HUES48 (cell line): ENCODE data around the gene ABHD17C.

Source experiments
- H3K27ac ChIP-seq: one replicate; pipeline ENCODE4 v1.7.0; 2013; ENCODE audit warnings: low read depth, low read length, inconsistent platforms
- H3K27me3 ChIP-seq: 2 replicates; pipeline ENCODE4 v1.6.1; 2013; ENCODE audit warnings: mild to moderate bottlenecking, low read length; ENCODE audit not compliant: control insufficient read depth, insufficient read depth
- H3K36me3 ChIP-seq: 2 replicates; pipeline ENCODE4 v1.6.1; 2013; ENCODE audit warnings: low read length; ENCODE audit not compliant: control insufficient read depth, insufficient read depth
- H3K4me1 ChIP-seq: 2 replicates; pipeline ENCODE4 v1.6.1; 2013; ENCODE audit warnings: mild to moderate bottlenecking, low read length; ENCODE audit not compliant: control insufficient read depth, insufficient read depth
- H3K4me3 ChIP-seq: 2 replicates; pipeline ENCODE4 v1.5.1; 2013; ENCODE audit warnings: mild to moderate bottlenecking, low read depth, low read length
- H3K9ac ChIP-seq: 2 replicates; pipeline ENCODE4 v1.6.1; 2013; ENCODE audit warnings: mild to moderate bottlenecking, low read depth, low read length, moderate library complexity
- H3K9me3 ChIP-seq: 2 replicates; pipeline ENCODE4 v1.6.1; 2013; ENCODE audit warnings: low read length; ENCODE audit not compliant: control insufficient read depth, insufficient read depth

The ABHD17C gene

DNA sequence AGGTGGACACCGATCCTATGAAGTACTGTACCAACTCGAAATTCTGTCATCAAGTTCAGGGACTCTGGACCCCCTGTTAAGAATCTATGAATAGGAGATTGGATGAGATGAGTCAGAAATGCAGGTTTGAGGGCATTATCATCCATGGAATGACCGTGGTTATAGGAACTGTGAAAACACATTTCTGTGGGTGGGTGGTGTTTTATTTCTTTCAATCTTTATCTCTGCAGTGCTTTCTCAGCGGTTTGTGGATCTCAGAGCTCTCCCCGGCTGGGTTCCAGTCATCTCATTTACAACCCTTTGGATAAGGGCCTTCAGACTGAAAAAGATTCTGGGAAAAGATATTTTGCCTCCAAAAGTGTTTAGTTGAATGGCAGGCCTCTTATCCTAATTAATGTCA is 5.4 kb upstream of the ABHD17C start:
- Histone ChIP-seq H3K4me1 (peaks cover 4% of the 10 kb centered on the region; the same call in 1 of the 2 replicates), H3K9ac (no peak overlapping the region), H3K9me3 (no peaks in the 10 kb centered on the region), H3K27me3 (peaks cover 6% of the 10 kb centered on the region), H3K36me3 (no peaks in the 10 kb centered on the region), H3K4me3 (no peak overlapping the region), H3K27ac (no peak overlapping the region)

DNA sequence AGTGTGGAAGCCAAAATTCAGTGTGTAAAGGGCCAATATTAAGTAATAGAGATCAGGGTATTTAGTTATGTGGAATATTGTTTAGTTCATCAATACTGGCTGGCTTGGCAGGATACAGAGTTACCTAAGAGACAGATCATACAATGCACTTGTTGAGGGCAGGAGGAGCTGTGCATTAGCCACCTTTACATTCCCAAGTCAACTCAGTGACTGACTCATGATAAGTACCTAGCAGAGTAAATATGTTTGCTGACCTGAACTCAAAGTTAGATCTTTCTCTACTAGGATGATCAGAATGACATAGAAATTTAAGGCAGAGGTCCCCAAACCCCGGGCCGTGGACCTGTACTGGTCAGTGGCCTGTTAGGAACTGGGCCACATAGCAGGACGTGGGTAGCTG is 3.5 kb upstream of the ABHD17C start:
- Histone ChIP-seq H3K4me3 (no peak overlapping the region), H3K4me1 (peaks cover 10% of the 10 kb centered on the region; the same call in 1 of the 2 replicates), H3K36me3 (no peaks in the 10 kb centered on the region), H3K9me3 (no peaks in the 10 kb centered on the region), H3K27me3 (peaks cover 12% of the 10 kb centered on the region), H3K27ac (no peak overlapping the region), H3K9ac (no peak overlapping the region)

DNA sequence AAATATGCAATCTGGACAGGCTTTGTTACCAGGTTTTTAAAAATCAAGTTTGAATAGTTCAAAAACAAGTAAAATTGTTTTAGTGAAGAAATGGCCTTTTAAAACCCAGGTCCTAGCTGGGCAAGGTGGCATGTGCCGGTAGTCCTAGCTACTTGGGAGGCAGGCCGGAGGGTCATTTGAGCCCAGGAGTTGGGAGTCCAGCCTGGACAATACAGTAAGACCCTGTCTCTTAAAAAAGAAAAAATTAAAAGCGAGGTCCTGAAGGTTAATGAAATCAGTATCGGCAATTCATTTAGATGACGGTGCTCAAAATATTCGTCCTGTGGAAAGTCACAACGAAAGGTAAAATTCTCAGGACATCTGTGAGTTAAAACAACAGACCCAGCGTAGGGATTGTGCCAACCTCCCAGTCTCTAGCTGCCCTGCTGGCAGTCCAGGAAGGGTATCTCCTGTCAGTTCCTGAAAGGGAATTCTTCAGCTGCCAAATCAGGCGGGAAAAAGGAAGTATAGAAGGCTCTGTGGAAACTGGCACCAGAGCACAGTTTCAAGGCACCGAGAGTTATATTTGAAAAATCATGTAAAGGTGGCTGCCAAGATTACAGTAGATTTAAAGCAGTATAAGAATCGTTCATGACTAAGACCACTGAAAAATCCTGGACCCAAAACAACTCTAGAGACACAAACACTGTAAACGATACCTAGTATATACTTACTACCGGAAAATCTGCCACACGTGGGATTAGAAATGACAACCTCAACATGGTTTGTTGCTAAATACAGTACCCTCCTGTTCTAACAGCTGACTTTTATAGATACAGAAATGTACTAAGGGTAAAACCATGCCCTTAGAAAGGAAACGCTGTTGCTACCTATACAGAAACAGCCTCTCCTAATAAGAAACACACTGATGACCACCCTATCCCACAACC is 1.2 kb upstream of the ABHD17C start:
- no peak overlapping the region for H3K9ac ChIP-seq
- H3K4me3 ChIP-seq, result peak overlapping the region; percentile 65
- H3K27ac ChIP-seq, result no peak overlapping the region
- peaks cover 21% of the 10 kb centered on the region for H3K27me3 ChIP-seq
- H3K9me3 ChIP-seq, result no peaks in the 10 kb centered on the region
- H3K4me1 ChIP-seq, result peaks cover 18% of the 10 kb centered on the region; the same call in 1 of the 2 replicates
- H3K36me3 ChIP-seq, result no peaks in the 10 kb centered on the region

DNA sequence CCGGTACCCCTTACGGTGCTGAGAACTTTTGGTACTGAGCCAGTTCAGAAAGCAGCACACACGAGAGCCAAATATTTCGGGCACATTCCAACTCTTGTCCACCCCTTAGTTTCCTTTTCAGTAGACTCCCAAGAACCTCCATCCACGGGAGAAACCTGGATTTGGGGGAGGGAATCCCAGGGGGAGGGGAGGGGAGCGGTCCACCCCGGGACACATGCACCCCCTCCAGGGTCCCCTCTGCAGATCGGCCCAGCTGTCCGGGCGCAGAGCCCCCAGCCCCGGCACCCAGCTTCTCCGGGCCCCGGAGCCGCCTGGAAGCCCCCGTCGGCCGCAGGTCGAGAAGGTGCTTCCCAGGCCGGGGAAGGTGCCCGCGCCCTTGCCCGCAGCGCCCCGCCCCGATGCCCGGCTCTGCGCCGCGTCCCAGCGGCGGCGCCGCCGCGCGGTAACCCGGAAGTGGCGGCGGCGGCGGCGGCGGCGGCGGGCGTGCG is 455 bp upstream of the ABHD17C start:
- no peaks in the 10 kb centered on the region for H3K36me3 ChIP-seq
- H3K27me3 ChIP-seq, result peaks cover 21% of the 10 kb centered on the region
- H3K9ac ChIP-seq, result no peak overlapping the region
- peak overlapping the region; percentile 10 for H3K27ac ChIP-seq
- peaks cover 15% of the 10 kb centered on the region; the same call in 1 of the 2 replicates for H3K4me1 ChIP-seq
- no peaks in the 10 kb centered on the region for H3K9me3 ChIP-seq
- H3K4me3 ChIP-seq, result peak overlapping the region; percentile 65

DNA sequence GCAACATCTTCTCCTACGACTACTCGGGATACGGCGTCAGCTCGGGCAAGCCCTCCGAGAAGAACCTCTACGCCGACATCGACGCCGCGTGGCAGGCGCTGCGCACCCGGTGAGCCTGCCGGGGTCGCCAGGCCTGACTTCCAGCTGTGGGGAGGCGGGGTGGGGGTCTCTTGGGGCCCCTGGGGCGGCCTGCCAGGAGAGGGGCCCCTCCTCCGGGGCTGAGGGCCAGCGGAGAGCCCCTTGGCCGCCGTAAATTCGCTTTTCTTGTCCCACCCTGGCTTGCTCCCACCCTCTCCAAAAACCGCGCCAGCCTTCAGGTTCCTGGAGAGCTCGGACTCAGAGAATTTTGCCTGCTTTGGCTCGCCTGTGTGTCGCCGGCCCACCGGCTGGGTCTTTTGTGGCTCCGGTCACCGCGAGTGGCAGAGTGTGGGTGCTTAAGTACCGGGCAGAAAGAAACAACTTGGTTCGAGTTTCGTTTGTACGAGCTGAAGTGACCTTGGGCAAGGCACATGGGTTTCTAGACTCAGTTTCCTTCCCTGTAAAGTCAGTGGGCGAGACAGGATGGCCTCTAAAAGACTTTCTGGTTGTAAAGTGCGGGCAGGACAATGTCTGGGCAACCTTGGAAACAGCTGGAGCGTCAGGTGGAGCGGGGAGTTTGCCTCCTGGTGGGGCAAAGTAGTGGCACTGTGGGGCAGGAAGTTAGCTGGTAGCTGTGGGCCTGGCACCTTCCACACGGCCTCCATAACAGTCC is 976 bp downstream of the ABHD17C start:
- H3K9me3 ChIP-seq, result no peaks in the 10 kb centered on the region
- no peak overlapping the region for H3K27ac ChIP-seq
- H3K4me3 ChIP-seq, result peak overlapping the region; percentile 77

DNA sequence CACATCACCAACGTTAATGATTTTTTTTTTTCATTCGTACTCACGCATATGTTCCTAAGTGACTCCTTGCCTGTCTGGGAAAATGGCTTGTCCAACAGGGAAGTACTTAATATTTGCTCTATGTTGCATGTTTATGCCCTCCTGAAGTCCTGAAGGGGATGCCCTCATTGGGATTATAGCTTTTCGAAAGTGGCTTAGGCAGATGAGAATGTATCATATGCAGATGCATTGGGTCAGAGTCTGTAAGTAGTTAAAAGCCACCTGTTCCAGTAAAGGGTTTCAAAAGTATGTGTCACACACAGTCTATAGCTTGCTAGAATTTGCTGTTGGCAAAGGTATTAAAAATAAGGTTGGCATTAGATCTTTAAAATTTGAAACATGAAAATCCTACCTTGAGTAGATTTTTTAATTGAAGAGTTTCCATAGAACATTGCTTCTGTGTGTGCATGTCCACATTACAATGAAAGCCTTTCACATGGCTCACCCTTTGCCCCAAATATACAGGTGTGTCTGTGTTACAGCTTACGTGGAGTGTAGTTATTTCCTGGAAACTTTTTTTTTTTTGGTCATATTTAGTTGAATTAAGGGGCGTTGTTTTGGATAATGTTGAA is 2.1 kb downstream of the ABHD17C start:
- Histone ChIP-seq H3K27ac (no peak overlapping the region), H3K27me3 (peaks cover 21% of the 10 kb centered on the region), H3K36me3 (no peaks in the 10 kb centered on the region), H3K4me3 (peak overlapping the region; percentile 77), H3K4me1 (peaks cover 13% of the 10 kb centered on the region; the same call in 1 of the 2 replicates), H3K9ac (no peak overlapping the region), H3K9me3 (no peaks in the 10 kb centered on the region)

More for the DNA sequence above, 976 bp downstream of the ABHD17C start:
- H3K36me3 ChIP-seq, result no peaks in the 10 kb centered on the region
- H3K27me3 ChIP-seq, result peaks cover 21% of the 10 kb centered on the region
- peaks cover 13% of the 10 kb centered on the region; the same call in 1 of the 2 replicates for H3K4me1 ChIP-seq
- H3K9ac ChIP-seq, result peak overlapping the region; percentile 68

DNA sequence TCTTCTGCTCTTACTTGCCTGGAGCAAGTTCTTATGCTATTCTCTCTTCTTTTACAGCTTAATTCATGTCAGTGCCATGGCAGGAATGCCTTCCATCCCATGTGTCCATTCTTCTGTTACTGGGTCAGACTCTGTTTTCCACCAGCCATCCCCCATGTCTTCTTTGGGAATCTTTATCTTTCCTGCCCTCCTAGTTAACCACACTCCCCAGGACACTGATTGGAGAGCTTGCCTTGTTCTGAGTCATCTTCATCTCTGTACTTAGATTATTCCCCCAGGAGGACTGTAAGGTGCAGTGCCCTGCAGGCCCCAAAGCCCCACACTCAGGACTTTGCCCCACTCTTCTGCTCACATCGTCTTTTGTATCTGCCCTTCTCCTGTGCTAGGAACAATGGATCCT is 3.6 kb downstream of the ABHD17C start:
- Histone ChIP-seq H3K36me3 (no peaks in the 10 kb centered on the region), H3K27ac (no peak overlapping the region), H3K4me1 (peaks cover 13% of the 10 kb centered on the region; the same call in 1 of the 2 replicates), H3K27me3 (peaks cover 21% of the 10 kb centered on the region), H3K4me3 (no peak overlapping the region), H3K9me3 (no peaks in the 10 kb centered on the region), H3K9ac (no peak overlapping the region)

DNA sequence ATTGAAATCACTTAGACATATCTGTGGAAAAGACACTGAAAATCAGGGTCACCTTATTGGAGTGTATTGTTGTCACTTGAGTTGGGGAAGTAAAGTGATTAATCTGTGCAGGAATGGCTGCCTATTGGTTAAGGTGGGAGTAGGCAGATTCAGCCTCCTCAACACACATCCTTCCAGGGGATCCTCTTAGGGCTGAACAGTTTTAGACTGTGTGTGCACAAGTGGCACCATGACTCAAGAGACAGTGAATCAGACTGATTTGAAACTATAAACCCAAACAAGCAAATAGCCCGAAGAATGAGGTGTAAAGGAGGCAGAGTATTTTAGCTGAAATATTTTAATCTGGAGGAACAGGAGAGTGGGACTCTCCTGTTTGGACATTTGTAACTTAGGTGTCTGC is 4.9 kb downstream of the ABHD17C start:
- H3K9me3 ChIP-seq, result no peaks in the 10 kb centered on the region

DNA sequence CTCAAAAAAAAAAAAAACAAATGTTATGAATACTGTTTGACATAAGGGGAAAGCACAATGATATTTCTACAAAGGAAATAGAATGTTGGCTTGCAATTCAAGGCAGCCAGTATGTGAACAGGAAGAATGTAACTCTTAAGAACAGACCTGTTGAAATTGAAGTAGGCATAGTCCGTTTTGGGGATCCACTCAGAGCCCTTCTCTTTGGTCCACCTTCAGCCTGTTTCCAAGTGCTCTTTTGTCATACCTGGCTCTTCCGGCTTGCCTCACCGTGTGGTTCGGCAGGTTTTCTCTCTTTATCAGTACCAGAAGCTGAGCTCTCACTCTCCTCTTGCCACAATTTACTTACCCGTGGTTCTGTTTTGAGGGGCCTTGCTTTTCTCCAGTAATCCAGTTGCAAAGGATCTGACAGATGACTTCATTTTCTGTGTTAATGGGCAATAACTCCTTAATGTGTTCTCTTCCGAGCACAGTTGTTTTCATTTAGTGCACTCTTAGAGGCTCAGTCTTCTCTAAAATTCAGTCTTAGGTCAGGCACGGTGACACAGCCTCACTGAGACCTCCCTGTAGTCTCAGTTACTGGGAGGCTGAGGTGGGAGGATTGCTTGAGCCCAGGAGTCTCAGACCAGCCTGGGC is 6.7 kb downstream of the ABHD17C start:
- peaks cover 22% of the 10 kb centered on the region for H3K4me1 ChIP-seq
- H3K27ac ChIP-seq, result no peak overlapping the region
- peaks cover 6% of the 10 kb centered on the region for H3K27me3 ChIP-seq
- H3K9me3 ChIP-seq, result no peaks in the 10 kb centered on the region
- no peak overlapping the region for H3K9ac ChIP-seq
- no peak overlapping the region for H3K4me3 ChIP-seq
- no peaks in the 10 kb centered on the region for H3K36me3 ChIP-seq

More for the DNA sequence above, 4.9 kb downstream of the ABHD17C start:
- H3K27me3 ChIP-seq, result peaks cover 15% of the 10 kb centered on the region
- no peak overlapping the region for H3K9ac ChIP-seq
- peaks cover 13% of the 10 kb centered on the region; the same call in 1 of the 2 replicates for H3K4me1 ChIP-seq
- H3K4me3 ChIP-seq, result no peak overlapping the region
- no peak overlapping the region for H3K27ac ChIP-seq
- H3K36me3 ChIP-seq, result no peaks in the 10 kb centered on the region

DNA sequence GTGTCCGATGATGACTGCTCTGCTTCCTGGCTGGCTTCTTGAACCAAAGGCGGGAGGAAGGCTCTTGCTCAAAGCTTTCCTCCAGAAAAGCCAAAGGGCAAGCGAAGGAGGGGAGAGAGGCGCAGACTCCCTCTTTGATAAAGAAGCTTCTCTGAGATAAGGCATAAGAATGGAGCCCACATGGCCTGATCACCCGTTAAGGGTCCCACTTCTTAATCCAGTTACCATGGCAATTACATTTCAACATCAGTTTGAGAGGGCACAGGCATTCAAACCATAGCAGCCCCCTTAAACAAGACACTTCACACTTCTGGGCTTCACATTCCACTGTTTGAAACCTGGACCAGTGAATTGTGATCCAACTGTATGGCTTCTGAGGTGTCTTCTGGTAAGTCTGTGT is 8.0 kb downstream of the ABHD17C start:
- H3K4me3 ChIP-seq, result no peak overlapping the region
- peaks cover 20% of the 10 kb centered on the region for H3K4me1 ChIP-seq
- H3K9me3 ChIP-seq, result no peaks in the 10 kb centered on the region
- no peak overlapping the region for H3K9ac ChIP-seq
- no peaks in the 10 kb centered on the region for H3K36me3 ChIP-seq
- H3K27ac ChIP-seq, result no peak overlapping the region
- H3K27me3 ChIP-seq, result no peaks in the 10 kb centered on the region
